DMS53 (cell line): ENCODE measurements around the gene EXTL2.
"Not testable (repeated sequence)": the region's sequence is repeated elsewhere in the genome, so short reads cannot be mapped to it uniquely, and the experiment has no call there.

Experiments used
- DNase-seq: peaks from one replicate; lab custom pipeline; 2025; lab: John Stamatoyannopoulos, UW

Gene EXTL2

DNA sequence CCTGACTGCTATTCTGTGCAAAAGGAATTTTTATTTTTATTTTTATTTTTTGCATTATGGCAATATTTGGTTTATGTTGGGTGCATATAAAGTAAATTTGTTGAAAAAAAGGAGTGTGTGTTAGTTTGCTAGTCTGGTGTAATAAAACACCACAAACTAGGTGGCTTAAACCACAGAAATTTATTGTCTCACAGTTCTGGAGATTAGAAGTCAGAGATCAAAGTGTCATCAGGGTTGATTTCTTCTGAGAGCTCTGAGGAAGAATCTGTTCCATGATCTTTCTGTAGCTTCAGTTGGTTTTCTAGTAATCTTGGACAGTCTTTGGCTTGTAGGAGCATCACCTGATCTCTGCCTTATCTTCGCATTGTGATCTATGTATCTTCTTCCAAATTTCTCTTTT lies 7.7 kb upstream of the EXTL2 start:
- DNase-seq: no peak

DNA sequence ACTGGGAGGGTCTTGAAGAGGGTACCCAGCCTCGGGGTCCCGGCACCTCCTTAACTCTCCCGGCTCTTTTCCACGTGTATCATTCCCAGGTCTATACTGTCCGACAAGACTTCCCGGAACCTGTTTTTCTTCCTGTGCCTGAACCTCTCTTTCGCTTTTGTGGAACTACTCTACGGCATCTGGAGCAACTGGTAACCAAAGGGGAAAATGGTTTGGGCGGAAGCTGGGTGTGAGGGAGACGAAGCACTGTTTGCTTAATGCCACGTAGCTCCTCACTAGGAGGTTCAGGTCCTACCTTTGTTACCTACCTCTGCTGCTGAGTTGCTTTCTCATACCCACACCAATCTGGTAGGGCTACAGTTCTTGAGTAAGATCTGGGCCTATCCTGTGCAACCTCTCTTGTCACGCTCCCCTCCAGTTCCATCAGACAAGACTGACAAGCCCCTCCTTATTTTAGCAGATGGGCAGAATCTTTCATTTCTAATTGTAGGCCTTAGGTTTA lies 1.9 kb upstream of the EXTL2 start:
- DNase-seq: peak; percentile 90

DNA sequence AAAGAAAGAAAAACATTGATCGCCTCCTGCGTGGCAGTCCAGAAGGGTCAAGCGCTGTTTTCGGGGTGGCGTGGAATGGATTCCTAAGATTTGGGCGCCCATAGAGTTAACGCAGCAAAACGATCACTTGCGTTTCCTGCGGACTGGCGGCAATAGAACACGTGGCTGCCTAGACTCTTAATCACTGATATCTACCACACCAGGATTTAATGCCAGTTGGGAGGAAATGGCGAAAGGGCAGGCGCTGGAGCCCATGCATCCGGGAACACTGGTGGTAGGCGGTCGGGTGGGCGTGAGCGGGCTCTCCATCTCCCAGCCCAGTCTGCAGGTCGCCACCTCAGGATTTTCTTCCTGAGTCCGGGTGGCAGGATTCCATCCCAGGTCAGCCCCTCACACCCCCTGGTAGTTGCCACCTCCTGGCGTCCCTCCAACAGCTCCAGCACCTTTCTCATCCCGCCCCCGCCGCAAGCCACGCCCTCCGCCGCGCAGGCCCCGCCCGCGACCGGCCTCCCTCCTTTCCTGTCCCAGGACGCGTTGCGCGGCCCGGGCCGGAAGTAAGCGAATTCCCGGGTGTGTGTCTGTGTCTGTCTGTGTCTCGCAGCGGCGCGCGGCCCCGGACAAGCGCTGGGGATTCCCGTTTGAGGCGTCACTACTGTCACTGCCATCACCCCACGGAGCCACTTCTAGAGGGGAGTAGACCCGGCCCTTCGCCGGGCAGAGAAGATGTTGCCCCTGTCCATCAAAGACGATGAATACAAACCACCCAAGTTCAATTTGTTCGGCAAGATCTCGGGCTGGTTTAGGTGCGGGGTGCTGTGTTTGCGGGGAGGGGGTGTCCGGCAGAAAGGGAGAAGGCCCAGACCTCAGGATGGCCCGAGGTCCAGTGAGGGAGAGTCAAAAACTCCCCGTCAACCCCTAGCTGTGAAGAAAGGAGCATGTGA lies 1.2 kb upstream of the EXTL2 start, which contains the start of gene SLC30A7:
Gene SLC30A7 (plus strand): TSS at position 551 of the 941 bp plus-strand sequence. CDS start 173 bp downstream, at position 724.
- peak; percentile 100 for DNase-seq

DNA sequence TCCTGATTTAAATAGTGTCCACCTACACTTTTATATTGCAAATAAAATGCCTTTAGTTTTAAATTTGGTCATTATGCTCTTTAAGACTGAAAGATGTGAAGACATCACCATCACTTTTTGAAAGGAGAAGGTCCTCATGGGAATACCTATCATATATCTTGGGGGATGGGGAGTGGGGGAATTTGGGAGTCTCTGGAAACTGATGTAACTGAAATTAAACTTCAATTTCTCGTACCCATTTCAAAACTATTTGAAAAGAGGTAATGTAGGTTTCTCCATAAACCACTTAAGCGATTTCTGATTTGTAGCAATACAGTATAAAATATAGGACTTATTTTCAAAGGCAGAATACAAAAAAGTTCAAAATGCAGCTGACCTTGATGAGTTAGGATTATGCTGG lies 924 bp downstream of the EXTL2 start:
- no peak for DNase-seq

DNA sequence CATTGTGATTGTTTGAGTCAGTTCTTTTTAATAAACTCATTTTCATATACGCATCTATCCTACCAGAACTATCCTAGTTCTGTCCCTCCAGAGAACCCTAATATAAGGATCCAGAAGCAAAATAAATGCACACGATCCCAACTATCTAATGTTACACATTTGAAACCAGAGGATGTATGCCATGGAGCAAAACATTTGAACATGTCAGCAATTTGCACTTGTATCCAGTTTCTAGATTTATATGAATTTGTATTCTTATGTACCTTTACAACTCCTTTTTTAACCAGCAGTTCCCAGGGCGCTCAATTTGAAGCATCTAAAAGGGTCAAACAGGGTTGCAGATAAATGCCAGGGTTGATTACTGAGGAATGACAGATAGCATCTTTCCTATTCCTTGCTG lies 2.1 kb downstream of the EXTL2 start:
- DNase-seq: no peak

DNA sequence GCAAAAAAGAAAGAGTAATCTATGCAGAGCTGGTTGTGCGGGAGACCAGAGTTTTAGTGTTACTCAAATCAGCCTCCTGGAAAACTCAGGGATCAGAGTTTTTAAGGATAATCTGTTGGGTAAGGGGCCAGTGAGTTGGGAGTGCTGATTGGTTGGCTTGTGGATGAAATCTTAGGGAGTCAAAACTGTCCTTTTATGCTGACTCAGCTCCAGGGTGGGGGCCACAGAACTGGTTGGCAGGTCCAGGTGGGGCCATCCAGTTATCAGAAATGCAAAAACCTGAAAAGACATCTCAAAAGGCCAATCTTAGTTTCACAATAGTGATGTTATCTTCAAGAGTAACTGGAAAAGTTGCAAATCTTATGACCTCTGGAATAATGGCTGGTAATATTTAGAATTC lies 3.3 kb downstream of the EXTL2 start:
- no peak for DNase-seq

DNA sequence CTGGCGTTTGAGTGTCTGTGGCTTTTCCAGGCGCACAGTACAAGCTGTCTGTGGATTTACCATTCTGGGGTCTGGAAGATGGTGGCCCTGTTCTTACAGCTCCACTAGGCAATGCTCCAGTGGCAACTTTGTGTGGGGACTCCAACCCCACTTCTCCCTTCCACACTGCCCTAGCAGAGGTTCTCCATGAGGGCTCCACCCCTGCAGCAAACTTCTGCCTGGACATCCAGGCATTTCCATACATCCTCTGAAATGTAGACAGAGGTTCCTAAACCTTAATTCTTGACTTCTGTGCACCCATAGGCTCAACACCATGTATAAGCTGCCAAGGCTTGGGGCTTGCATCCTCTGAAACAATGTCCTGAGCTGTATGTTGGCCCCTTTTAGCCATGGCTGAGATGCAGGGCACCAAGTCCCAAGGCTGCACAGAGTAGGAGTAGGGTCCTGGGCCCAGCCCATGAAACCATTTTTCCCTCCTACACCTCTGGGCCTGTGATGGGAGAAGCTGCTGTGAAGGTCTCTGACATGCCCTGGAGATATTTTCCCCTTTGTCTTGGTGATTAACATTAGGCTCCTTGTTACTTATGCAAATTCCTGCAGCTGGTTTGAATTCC lies 4.7 kb downstream of the EXTL2 start:
- not testable (repeated sequence) for DNase-seq

DNA sequence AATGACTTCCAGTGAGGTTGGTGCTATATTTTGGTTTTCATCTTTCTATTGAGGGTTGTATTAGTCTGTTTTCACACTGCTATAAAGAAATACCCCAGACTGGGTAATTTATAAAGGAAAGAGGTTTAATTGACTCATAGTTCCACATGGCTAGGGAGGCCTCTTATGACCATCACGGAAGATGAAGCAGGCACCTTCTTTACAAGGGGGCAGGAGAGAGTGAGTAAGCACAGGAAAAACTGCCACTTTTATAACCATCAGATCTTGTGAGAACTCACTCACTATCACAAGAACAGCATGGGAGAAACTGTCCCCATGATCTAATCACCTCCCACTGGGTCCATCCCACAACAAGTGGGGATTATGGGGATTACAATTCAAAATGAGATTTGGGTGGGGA lies 5.6 kb downstream of the EXTL2 start:
- DNase-seq: not testable (repeated sequence)

DNA sequence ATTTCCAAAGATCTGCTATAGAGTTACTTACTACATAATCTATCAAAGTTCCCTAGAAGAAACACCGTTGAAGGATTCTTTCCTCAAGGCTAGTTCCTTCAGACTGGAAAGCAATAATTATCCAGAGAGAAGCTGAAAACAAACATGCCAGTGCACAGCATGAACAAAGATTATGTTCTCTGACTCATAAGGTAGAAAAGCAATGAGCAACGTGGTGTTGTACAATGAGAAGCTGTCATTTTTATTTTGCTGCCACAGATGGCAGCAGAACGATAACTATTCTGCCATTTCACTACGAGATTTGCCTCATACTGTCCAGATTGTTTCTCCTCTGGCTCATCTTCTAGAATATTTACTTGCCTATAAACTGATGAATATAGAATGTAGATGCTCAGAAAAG lies 10.7 kb downstream of the EXTL2 start:
- DNase-seq: peak; percentile 66

DNA sequence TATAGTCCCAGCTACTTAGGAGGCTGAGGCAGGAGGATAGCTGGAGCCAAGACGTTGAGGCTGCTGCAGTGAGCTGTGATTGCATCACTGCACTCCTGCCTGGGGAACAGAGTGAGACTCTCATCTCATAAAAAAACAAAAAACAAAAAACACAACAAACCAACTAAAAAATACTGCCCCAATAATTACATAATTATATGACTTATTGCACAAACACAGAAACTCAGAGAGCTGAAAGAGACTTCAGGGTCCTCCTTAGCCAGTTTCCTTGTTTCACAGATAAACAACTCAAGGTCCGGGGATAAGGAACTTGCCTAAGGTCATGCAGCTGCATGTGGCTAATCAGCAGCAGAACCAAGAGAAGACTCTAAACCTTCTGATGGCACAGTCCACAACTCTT lies 11.9 kb downstream of the EXTL2 start:
- no peak for DNase-seq

DNA sequence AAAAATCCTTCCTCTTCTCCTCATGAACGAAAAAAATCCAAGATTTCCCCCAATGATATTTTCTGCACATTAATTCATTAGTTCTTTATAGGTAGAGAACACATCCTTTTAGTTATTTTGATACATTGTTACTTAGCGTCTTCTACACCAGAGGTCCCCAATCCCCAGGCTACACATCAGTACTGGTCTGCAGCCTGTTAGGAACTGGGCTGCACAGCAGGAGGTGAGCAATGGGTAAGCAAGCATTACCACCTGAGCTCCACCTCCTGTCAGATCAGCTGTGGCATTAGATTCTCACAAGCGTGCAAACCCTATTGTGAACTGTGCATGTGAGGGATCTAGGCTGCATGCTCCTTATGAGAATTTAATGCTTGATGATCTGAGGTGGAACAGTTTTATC lies 13.0 kb downstream of the EXTL2 start:
- no peak for DNase-seq

DNA sequence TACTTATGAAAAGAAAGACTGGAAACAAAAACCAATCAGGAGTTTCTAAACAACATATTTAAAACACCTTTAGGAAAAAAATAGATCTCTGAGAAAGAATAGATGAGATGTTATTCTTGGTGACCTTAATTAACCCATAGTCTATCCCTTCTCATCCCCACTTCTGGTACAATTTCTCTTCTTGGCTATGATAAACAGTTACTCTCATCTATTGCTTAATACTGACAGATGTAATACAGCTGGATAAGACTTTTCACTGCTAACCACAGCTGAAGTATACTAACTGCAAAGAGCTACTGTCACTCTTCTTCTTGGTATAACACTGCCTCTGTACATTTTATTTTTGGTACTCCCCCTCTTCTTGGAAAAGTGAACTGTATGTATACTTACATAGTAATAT lies 15.2 kb downstream of the EXTL2 start:
- DNase-seq: no peak

DNA sequence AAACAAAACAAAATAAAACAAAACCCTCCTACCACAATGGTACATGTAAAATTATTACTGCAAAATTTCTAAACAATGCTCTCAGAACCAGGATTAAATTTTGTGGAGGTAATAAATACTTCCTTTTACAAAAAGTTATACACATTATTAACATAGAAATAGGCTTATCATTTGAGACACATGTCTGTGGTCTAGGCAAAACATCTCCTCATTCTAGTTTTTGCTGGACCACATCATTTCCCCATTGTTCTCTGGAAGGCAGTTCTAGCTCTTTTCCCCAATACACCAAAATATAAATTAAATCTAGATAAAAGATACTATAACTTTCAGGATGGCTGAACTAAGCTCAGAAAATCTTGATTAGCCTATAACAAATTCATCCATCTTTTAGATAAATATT lies 18.4 kb downstream of the EXTL2 start:
- DNase-seq: no peak

DNA sequence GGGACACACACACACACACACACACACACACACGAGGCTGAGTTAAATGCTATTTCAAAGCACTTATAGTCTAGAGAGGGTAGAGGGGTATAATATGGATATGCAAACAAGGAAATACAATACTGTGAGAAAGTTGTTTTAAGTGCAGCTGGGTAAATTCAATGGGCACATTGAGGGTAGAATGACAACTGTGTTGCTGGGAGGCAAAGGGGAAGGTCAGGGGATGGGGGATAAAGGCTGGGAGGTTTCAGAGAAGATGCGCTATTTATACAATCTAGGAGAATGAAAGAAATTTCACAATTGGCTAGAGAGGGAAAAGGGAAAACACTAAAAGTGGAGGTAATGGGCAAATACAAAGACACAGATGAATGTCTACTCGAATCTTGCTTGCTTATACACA lies 19.4 kb downstream of the EXTL2 start:
- DNase-seq: peak; percentile 98

DNA sequence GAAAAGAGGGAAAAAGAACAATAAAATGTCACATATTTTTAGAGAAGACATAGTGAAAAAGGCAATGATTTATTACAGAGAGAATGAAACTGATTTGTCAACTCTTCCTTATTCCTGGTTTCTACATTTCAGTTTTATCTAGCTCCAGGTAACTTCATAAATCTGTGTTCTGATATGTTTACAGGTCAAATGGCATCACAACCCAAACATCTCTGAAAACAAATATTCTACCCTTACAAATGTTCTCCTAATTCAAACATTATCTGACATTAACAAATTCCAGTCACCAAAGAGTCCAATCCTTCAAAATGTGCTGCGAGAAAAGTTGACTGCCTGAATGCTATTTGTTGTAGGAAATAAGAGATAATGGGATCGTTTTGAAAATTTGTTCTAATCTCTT lies 20.2 kb downstream of the EXTL2 start:
- DNase-seq: no peak

DNA sequence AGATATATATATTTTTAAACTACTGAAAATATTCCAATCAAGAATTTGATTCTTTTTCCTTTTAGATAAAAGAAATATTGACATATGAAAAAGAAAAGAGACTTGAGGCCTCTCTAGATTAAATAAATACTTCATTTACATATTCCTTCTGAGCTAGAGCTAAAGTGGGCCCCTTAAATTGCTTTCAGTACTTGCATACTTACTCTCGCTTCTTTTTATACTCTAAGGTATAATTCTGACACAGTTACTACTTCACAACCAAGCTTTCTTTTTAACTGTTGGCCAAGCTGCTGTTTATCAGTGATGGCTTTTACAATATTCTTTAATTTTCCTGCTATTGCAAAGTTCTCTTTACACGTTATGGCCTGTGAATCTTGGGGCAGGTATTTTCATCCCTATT lies 24.6 kb downstream of the EXTL2 start:
- no peak for DNase-seq

DNA sequence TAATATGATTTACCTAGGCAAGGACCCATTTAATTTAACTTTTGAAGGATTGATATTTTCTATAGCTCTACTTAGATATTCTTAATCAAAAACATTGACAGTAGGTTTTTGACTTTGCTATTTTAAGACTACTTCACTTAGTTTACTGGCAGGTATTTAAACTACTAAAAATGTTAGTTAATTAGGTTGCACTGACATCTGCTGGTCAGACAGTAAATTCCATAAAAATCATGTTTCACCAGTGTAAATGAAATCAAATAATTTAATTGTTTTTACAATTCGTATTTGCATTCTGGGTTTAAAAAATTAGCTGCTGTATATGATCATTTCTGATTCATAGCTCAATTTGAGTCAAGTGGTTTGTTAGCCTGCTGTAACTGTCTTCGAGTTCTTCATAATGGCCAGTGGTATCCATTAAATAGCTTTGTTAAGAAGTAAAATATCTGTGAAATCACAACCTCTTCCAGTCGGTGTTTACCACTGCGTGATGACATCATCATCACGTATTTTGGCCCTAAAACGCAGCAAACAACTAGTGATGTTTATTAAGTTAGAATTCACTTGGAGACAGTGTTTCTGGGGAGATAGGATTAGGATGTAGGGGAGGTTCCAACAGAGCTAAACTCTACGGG lies 26.2 kb downstream of the EXTL2 start:
- peak; percentile 75 for DNase-seq

DNA sequence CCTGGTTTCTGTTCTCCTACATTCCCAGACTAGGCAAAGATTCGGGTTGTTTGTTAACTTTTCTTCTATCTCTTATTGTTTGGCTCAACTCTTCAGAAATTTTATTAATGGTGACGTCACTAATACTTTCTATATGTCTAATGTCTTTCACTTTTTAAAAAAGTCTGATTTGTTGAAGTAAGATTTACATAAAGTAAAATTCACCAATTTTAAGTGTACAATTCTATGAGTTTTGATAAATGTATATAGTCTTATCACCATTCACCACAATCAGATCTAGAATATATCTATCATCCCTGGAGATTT lies 27.8 kb downstream of the EXTL2 start:
- no peak for DNase-seq

DNA sequence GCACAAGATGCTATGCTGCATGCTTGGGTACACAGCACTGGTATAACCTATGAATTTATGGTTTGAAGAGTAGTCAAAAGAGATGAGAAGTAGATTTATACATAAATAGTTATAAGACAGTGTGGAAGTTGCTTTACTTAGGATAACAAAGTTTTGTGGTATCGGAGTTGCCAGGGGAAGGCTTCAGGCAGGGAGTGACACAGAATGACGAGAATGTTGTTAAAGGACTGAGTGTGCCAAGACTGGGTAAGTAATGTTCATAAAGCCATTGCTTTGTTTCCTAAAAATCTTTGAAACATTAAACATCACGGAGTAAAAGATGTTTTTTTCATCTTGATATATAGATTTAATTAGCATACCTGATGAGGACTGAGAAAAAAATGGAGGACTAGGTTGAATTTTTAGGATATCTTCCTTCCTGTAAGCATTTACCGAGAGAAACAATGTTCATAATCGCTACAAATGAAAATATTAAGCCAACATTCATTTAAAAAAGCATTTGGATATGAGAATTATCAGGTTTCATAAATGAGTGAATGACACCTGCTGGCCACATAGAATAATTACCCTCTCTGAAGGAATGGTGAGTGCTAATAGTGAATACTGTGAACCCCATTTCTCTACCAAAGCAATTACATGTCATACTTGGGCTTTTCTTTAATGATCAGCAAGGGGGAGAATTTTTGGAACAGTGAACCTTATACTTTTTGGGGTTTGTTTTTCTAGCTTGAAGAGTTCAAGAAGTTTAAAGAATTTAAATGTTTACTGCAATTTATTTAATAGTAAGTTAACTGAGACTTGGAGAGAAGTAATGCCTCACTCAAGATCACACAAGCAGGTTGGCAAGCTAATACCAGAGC lies 28.4 kb downstream of the EXTL2 start:
- peak; percentile 83 for DNase-seq

DNA sequence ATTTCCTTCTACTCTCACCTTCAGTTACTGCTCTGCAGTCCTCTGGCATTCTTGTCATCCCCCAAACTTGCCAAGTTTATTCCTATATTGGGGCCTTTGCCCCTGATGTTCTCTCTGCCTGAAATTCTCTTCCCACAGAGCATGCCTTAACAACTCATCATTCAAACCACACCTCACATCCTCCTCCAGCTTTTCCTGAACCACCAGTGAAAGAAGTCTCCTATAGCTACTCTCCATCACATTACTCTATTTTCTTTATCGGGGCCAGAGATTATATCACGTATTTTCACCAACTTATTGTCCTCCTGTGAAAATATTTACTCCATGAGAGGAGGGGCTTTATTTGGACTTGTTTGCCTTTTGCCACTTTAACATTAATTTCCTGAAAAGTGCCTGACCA lies 32.1 kb downstream of the EXTL2 start:
- no peak for DNase-seq

DNA sequence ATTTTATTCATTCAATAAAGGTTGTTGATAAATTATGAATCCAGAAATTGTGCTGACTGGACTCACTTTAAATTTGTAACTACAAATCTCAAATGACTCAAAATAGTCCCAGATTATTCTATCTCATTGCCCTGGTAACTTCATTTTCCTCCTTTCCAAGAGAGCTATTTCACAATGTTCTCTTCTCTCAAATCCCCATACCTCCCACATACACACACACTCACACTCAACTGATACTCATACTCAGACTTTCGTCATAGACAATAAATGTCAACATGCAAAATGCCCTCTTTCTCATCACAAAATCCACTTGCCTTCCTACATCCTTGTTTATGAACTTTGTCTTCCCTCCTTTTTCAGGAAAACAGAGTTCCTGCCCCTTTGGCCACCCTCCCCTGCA lies 33.3 kb downstream of the EXTL2 start:
- DNase-seq: no peak

DNA sequence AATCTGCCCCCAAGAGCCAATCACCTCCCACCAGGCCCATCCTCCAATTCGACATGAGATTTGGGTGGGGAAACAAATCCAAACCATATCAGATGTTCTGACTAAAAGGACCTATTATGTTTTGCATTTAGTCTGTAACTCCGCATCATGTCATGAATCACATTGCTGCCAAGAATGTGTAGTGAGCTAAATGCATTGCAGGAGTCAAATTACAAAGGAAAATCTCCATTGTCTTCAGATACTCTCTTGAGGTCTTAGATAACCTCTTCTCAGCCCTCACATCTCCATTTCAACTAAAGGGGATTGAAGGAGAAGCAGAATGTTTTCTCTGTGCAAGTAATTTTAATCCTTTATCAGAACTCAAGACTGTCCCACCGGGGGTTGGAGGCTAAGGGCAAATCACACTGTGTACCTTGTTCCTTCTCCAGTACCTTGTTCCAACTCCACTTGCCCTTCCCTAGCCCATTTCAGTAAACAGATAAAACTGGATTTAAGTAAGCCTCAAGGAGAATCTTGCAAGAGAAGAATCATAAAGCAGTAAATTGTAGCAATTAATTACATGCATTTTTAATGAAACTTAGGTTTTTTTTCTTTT lies 34.1 kb downstream of the EXTL2 start:
- peak; percentile 23 for DNase-seq
